ENCODE results near the gene CCDC6.

DNA sequence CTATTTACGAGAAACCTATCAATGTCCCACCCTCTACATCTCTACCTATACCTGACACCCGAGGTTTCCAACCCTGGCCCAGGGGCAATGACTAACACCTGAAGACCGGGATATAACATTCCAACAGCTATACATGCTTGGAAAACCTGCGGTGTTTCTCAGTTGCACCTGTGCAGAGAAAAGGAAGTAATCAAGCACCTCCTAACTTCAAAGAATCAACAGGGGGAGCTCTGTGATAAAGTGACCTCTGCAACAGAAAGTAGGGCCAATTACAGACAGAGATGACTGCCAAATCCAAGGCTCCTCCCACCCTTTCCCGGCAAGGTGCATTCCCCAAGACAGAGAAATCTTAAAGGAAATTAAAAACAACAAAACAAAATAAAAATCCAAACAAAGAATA is 41.3 kb downstream of the CCDC6 start:
- TF ChIP-seq CTCF (conservative IDR thresholded peaks at IDR 0.05) (peak; percentile 57; the same call in 1 of the 2 replicates), EZH2 (IDR thresholded peaks at IDR 0.05; ENCODE audit: low read depth) (no peak)
